GM18505 (cell line): Measurements from ENCODE around the gene LDLRAD1.
"Not testable (repeated sequence)": the region's sequence is repeated elsewhere in the genome, so short reads cannot be mapped to it uniquely, and the experiment has no call there.

Experiments used
- ATAC-seq: cut with Tn5 transposase; IDR thresholded peaks from one replicate; pipeline ENCODE4 v1.9.1; 2021; ENCODE audit not compliant: unreplicated experiment
- POLR2A ChIP-seq: IDR thresholded peaks from 4 replicates; pipeline ENCODE4 v1.6.1; 2011; ENCODE audit warnings: borderline replicate concordance; ENCODE audit not compliant: insufficient read depth, insufficient read length; ENCODE audit errors: extremely low read depth

LDLRAD1 gene

DNA sequence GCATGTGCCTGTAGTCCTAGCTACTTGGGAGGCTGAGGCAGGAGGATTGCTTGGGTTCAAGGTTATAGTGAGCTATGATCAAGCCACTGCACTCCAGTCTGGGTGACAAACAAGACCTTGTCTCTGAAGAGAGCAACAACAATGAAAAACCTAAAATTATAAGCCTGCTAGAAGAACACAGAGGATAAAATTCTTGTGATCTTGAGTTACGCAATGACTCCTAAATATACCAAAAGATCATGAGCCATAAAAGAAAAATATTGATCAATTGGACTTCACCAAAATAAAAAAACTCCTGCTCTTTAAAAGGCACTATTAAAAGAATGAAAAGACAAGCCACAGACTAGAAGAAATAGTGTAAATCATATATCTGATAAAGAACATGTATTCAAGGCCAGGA is 22.3 kb downstream of the LDLRAD1 start:
- no peak for TF ChIP-seq POLR2A

GRCh38 chr1:53994516-53994915 is 23.5 kb downstream of the LDLRAD1 start:
- not testable (repeated sequence) for ATAC-seq

More for the DNA sequence above, 22.3 kb downstream of the LDLRAD1 start:
- no peak for ATAC-seq

DNA sequence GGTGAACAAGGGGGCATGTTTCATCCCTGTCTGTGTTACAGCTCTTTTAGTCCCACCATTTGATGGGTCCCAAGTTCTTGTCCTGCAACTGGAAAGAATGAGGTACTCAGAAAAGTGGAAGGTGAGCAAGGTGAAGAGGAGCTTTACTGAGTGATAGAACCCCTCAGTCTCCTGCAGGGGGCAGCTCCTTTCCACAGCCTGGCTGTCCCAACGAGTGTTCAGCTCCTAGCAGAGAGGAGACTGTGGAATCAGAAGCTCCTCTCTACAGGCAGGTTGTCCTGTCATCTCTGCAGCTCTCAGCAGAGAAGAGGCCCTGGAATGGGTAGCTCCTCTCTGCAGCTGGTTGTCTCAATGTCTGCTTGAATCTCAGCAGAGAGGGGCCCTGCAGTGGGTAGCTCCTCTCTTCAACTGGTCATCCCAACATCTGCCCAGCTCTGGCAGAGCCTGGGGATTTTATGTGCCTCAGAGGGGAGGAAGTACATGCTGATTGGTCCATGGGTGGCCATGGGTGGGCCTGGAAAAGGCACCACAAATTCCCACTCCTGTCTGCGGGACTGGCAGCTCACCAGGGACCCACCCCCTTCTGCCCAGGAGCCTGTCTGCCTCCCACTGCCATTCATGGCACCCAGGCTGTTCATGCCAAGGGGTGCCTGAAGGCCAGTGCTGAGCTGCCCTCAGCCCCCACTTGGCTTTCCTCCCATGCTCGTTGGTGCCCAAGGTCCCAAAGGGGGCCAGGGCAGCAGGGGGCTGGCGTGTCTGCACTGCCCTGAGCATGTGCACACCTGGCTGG is 25.7 kb downstream of the LDLRAD1 start:
- TF ChIP-seq POLR2A: no peak
- ATAC-seq: no peak

GRCh38 chr1:53987880-53988279 is 30.1 kb downstream of the LDLRAD1 start:
- ATAC-seq: no peak
- no peak for TF ChIP-seq POLR2A

- TF ChIP-seq POLR2A: no peak
- no peak for ATAC-seq
Measured at GRCh38 chr1:53986458-53986857, 31.5 kb downstream of the LDLRAD1 start.

GRCh38 chr1:53984726-53985125 is 33.3 kb downstream of the LDLRAD1 start:
- TF ChIP-seq POLR2A: no peak
- no peak for ATAC-seq

DNA sequence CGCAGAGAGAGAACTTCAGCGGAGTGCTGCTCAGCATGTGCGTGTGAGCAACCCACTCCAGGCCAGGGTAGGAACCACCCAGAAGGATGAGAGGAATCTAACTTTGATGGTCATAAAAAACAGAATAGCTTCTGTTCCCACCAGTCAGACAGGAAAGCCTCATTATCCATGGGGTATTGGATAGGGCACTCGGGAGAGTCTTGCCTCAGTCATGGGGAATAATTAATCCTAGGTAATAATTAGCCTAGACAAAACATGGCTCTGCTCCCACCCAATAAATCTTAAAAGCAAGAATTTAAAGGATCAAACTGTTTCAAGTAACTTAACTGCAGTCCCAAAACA is 35.3 kb downstream of the LDLRAD1 start:
- ATAC-seq: no peak
- no peak for TF ChIP-seq POLR2A

DNA sequence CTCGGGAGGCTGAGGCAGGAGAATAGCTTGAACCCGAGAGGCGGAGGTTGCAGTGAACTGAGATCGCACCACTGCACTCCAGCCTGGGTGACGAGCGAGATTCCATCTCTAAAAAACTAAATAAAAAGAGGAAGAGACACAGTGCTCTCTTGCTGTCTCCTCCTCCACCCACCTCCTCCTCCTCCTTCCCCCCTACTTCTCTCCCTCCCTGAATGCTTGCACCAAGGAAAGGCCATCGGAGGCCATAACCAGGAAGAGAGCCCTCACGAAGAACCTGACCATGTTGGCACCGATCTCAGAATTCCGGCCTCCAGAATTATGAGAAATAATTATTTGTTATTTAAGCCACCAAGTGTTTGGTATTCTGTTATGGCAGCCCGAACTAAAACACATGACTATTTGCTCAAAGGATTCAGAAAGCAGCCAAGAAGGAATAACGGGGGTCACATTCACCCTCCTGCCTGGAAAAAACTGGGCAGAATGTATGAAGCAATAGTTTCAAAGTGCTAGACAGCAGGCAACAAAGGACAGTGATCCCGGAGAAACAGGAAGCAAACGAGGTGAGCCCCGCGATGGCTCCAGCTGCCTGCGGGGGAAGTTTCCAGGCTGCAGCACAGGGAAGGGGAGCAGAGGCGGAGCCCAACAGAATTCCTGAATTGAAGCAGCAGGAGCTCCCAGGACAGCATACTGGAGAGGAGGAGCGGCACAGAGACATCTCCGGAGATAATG is 35.8 kb downstream of the LDLRAD1 start:
- ATAC-seq: no peak
- no peak for TF ChIP-seq POLR2A

DNA sequence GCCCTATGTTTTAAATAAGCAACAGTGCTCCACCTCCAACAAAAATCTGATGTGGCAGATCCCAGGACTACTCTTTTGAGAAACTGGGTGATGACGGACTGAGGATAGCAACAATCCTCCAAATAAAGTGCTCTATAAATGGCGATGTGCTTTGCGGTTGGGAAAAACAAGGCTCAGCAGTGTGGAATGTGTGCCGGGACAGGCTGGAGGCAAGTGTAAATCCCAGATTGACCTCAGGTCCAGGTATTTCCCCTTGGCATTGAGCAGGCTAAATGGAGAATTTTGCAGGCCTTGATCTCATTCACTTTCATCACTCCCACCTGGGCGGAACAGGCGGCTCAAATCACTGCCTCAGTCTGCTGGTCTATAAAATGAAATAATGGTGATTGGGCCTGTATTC is 36.8 kb downstream of the LDLRAD1 start:
- TF ChIP-seq POLR2A: no peak
- ATAC-seq: no peak

DNA sequence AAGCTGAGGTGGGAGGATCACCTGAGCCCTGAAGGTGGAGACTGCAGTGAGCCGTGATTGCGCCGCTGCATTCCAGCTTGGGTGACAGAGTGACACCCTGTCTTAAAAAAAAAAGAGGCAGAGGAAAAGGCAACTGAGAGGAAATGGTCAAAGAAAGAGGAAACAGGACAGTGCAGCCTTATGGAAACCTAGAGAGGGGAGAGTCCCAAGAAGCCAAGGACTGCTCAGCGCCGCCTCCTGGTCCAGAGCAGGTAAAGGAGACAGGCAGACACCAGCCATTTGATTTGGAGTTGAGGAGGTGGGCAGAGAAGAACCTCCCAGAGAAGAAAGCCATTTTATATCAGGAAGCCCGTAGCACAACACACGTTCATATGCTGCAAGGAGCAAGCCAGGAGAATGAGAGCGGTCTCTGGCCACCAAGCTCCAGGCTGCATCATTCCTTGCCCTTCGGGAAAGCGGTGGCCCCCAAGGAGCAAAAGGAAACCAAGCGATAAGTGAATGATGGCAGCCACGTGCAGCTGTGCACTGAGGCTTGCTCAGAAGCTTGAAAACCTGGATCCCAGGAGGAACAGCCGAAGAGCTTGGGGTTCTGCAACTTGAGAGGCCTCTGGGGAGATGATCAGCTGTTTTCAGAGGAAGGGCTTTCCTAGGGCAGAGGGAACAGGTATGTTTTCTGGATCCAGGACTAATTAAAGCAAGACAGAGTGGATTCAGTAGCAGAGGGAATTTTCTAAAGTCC is 38.1 kb downstream of the LDLRAD1 start:
- no peak for TF ChIP-seq POLR2A
- no peak for ATAC-seq

DNA sequence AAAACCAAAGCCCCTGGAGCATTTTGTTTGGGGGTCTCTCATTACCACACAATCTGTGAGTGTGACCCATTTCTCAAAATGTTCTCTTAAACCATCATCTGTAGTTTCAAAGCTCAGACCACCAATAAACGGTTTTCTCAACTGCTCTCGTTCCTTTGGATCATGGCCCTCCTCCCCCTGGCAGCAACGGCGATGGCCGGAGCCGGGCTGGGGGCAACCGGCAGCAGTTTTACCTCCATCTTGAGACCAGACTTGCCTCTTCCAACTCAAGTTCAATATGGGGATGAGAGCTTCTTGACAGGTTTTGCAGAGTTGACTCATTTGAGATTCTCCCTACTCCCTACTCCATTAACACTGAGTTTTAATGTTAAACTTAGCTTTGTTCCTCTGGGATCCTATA is 42.1 kb downstream of the LDLRAD1 start:
- TF ChIP-seq POLR2A: no peak
- no peak for ATAC-seq

GRCh38 chr1:53971718-53972117 is 46.3 kb downstream of the LDLRAD1 start:
- ATAC-seq: no peak
- TF ChIP-seq POLR2A: no peak

DNA sequence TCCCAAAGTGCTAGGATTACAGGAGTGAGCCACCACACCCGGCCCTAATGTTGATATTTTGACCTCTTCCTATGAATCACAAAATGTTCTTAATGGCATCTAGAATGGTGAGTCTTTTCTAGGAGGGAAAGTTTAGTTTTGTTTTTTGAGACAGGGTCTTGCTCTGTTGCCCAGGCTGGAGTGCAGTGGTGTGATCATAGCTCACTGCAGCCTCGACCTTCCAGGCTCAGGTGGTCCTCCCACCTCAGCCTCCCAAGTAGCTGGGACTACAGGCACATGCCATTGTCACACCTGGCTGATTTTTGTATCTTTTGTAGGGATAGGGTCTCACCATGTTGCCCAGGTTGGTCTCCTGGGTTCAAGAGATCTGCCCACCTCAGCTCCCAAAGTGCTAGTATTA is 48.7 kb downstream of the LDLRAD1 start:
- not testable (repeated sequence) for ATAC-seq

DNA sequence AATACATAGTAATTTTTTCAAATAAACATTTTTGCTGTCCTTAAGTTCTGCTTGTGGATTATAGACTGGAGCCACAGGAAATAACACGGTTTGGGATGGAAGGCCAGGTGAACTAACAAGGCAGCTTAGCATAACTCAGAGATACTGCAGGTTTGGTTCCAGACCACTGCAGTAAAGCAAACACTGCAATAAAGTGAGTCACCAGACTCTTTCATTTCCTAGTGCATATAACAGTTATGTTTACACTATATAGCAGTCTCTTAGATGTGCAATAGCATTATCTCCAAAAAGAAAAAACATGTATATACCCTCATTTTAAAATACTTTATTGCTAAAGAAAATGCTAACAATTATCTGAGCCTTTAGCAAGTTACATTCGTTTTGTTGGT is 49.9 kb downstream of the LDLRAD1 start:
- ATAC-seq: no peak
- no peak for TF ChIP-seq POLR2A

DNA sequence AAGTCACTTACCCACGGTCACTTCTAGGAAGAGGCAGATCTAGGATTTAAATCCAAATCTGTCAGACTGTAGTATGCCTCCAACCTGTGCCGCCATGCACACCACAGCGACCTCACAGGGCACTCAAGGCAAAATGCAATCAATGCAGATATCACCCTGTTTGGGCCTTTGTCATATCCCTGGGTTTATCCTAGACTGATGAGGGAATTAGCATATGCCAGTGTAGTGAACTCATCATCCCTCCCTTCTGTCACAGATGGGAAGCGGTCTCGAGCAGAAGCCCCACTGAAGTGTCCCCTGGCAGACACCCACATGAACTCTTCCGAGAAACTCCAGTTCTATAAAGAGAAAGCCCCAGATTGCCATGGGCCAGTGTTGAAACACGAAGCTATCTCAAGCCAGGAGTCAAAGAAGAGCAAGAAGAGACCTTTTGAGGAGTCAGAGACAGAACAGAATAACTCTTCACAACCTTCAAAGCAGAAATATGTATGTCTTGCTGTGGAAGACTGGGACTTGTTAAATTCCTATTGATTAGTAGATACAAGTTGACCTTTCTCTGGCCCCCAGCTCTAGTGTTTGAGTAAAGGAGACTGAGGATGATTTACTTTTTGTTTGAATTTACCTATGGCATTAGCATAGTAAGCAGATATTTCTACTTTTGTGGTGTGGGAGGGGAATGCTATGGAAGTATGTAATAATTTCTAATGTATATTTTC is 50.4 kb downstream of the LDLRAD1 start:
- ATAC-seq: no peak
- no peak for TF ChIP-seq POLR2A
